Spleen (tissue), 11 donors: ENCODE measurements around the gene LDLRAD2. TPM values are rescaled to one million over a fixed set of nuclear protein-coding genes. Genes with fewer than 3 reads are reported as not detected.
"Not testable (repeated sequence)": the region's sequence is repeated elsewhere in the genome, so short reads cannot be mapped to it uniquely, and the experiment has no call there.

ENCODE experiments used
- DNase-seq: peaks from one replicate; pipeline ENCODE4 v3.0.0-alpha.2; 2020
- H3K27ac ChIP-seq, 8 donors: fragments of 200-600 bp; sonication (generic) in 7 of 8; 1 replicate in 4 of 8; 2 replicates in 4 of 8; pipeline versions ENCODE4 v1.5.0 to v1.8.0; 2016 to 2021; ENCODE audit warnings: inconsistent platforms in 4 of 8, mild to moderate bottlenecking in 4 of 8, moderate library complexity in 1 of 8
- H3K27me3 ChIP-seq, 7 donors: fragments of 200-600 bp; sonication (generic) in 6 of 7; replicated peaks in 1 of 7; 1 replicate in 4 of 7; 2 replicates in 3 of 7; pipeline versions ENCODE4 v1.5.0 to v1.8.0; 2016 to 2021; ENCODE audit warnings: inconsistent platforms in 3 of 7, mild to moderate bottlenecking in 1 of 7
- H3K36me3 ChIP-seq, 6 donors: fragments of 200-600 bp; sonication (generic) in 5 of 6; 1 replicate in 4 of 6; 2 replicates in 2 of 6; pipeline versions ENCODE4 v1.5.0 to v1.8.0; 2016 to 2021; ENCODE audit warnings: inconsistent platforms in 2 of 6
- H3K4me1 ChIP-seq, 6 donors: fragments of 200-600 bp; sonication (generic) in 5 of 6; 1 replicate in 3 of 6; 2 replicates in 3 of 6; pipeline versions ENCODE4 v1.5.0 to v1.8.0; 2016 to 2021; ENCODE audit warnings: inconsistent platforms in 3 of 6
- H3K4me3 ChIP-seq, 8 donors: fragments of 200-600 bp; sonication (generic) in 7 of 8; 1 replicate in 4 of 8; 2 replicates in 4 of 8; pipeline versions ENCODE4 v1.5.0 to v1.8.0; 2016 to 2021; ENCODE audit warnings: inconsistent platforms in 4 of 8, mild to moderate bottlenecking in 4 of 8, moderate library complexity in 2 of 8
- H3K9me3 ChIP-seq, 8 donors: fragments of 200-600 bp; sonication (generic) in 7 of 8; 1 replicate in 4 of 8; 2 replicates in 4 of 8; pipeline versions ENCODE4 v1.5.0 to v1.8.0; 2016 to 2021; ENCODE audit warnings: inconsistent platforms in 4 of 8
- CTCF ChIP-seq, 11 experiments: fragments of 200-600 bp in 7 of 11; fragments of 450-650 bp in 4 of 11; sonication (generic) in 4 of 11; IDR thresholded peaks in 8 of 11; conservative IDR thresholded peaks in 3 of 11; 1 replicate in 7 of 11; 2 replicates in 4 of 11; pipeline versions ENCODE4 v1.4.0 to v1.8.0; 2016 to 2021; ENCODE audit warnings: antibody characterized with exemption in 11 of 11, inconsistent platforms in 4 of 11, mild to moderate bottlenecking in 1 of 11
- POLR2A ChIP-seq, 3 donors: fragments of 450-650 bp; IDR thresholded peaks; one replicate each; pipeline ENCODE4 v1.5.1; 2017; ENCODE audit warnings: antibody characterized with exemption in 3 of 3, mild to moderate bottlenecking in 1 of 3
- POLR2AphosphoS5 ChIP-seq, 3 donors: sonication (generic); formaldehyde crosslinking; IDR thresholded peaks; one replicate each; pipeline ENCODE4 v1.5.1; 2017; ENCODE audit warnings: antibody characterized with exemption in 3 of 3
- WGBS, 5 donors: extraction: QIAGEN DNeasy Blood & Tissue Kit in 3 of 5; methylation state at CpG; one replicate each; pipeline versions ENCODE4 v1.1.5 to v1.1.7; 2013 to 2018; 5-methylcytosine and 5-hydroxymethylcytosine counted together
- intact Hi-C: fragments of 100-400 bp; cut with DNase I; formaldehyde crosslinking; loops from one replicate; pipeline ENCODE4 v1.15.0; 2023; ENCODE audit warnings: low total_unique reads
- polyA plus RNA-seq, 3 donors: library from polyadenylated mRNA; stranded (reverse); fragments of 200-250 nt; gene quantifications; one replicate each; pipeline ENCODE4 v1.2.1, GENCODE V29; 2013
- total RNA-seq, 7 donors: library from RNA; depleted of rRNA in 3 of 7; stranded (reverse); fragments of >200 nt in 3 of 7; fragmentation: NEBNext Ultra II Directional in 4 of 7; extraction: Animal tissue kit (Norgen Biotek cat#: 25700) in 4 of 7; gene quantifications; one replicate each; pipeline versions ENCODE4 v1.1.0 to v1.2.1, GENCODE V29; 2016 to 2021
- donor health status: healthy with polysubstance abuse.
- donor health status: DM: no; HTN: no; CAD: no; lungs with moderate emphysema.
- donor health status: DM: no; HTN: no; CAD: no.
- donor health status: Bipolar disorder and iron deficiency.
- donor health status: healthy.
- donor health status: DM: no; HTN: no; CAD: no.
- donor health status: DM: yes; HTN: yes; CAD: no.

The LDLRAD2 gene
- total and polyA plus RNA-seq, 10 donors = 0.94 to 4.3 (median 1.4) TPM

GRCh38 chr1:21782868-21783678 lies 29.0 kb upstream of the LDLRAD2 start, which contains the start of gene USP48:
USP48 (minus strand) TSS chr1:21783149; CDS start chr1:21782957, 192 bp downstream.
- 0 to 1% (median 0%) methylated on average over 48 to 82 of the region's 82 CpGs for WGBS, 5 donors
- peak; percentile 100 for DNase-seq

GRCh38 chr1:21783679-21784603 lies 28.1 kb upstream of the LDLRAD2 start:
- intact Hi-C loops = no loop called here
- no peaks in the 10 kb centered on the region for H3K27me3 ChIP-seq
- DNase-seq = peak; percentile 82
- TF ChIP-seq POLR2AphosphoS5 (IDR thresholded peaks at IDR 0.05) = no peak
- TF ChIP-seq CTCF (IDR thresholded peaks at IDR 0.05 in 8 of 11, conservative IDR thresholded peaks at IDR 0.05 in 3 of 11) = no peak
- no peak for TF ChIP-seq POLR2A (IDR thresholded peaks at IDR 0.05)
- 61 to 72% (median 62%) methylated on average over 26 to 32 of the region's 32 CpGs for WGBS, 5 donors
- H3K36me3 ChIP-seq = no peaks in the 10 kb centered on the region
- H3K4me1 ChIP-seq = peaks cover 21 to 44% (median 37%) of the 10 kb centered on the region in 6 donors
- peak overlapping the region; percentile 95 to 100 (median 100) for H3K27ac ChIP-seq
- H3K4me3 ChIP-seq = peak overlapping the region; percentile 62 to 100 (median 98)
- H3K9me3 ChIP-seq = no peaks in the 10 kb centered on the region

More at GRCh38 chr1:21782868-21783678, 29.0 kb upstream of the LDLRAD2 start, which contains the start of gene USP48:
- Histone ChIP-seq H3K27ac (peak within 1 kb of the TSS; percentile 95 to 100 (median 100)), H3K27me3 (no peaks in the 10 kb centered on the region), H3K36me3 (no peaks in the 10 kb centered on the region), H3K4me1 (peaks cover 21 to 53% (median 42%) of the 10 kb centered on the region in 6 donors), H3K9me3 (no peaks in the 10 kb centered on the region), H3K4me3 (peak within 1 kb of the TSS; percentile 62 to 100 (median 98))
- TF ChIP-seq POLR2AphosphoS5 (IDR thresholded peaks at IDR 0.05) (peak; percentile 99 to 100 (median 99)), CTCF (IDR thresholded peaks at IDR 0.05 in 8 of 11, conservative IDR thresholded peaks at IDR 0.05 in 3 of 11) (peak in 3 of 11 experiments; percentile 2 to 14 (median 12)), POLR2A (IDR thresholded peaks at IDR 0.05) (peak; percentile 85 to 94 (median 88))
- intact Hi-C loops = no loop called here

- H3K36me3 ChIP-seq, intact Hi-C loops, H3K9me3 ChIP-seq, H3K27ac ChIP-seq, H3K27me3 ChIP-seq, DNase-seq, H3K4me3 ChIP-seq: not testable (repeated sequence)
- peaks cover 6 to 26% (median 19%) of the 10 kb centered on the region in 6 donors for H3K4me1 ChIP-seq
- 90 to 94% (median 92%) methylated on average over 9 of the region's 9 CpGs for WGBS, 5 donors
Measured at GRCh38 chr1:21785764-21786163, 26.3 kb upstream of the LDLRAD2 start.

GRCh38 chr1:21786640-21787039 lies 25.4 kb upstream of the LDLRAD2 start:
- Histone ChIP-seq H3K4me1 (peaks cover 0 to 23% (median 12%) of the 10 kb centered on the region in 6 donors), H3K27me3 (no peaks in the 10 kb centered on the region), H3K4me3 (no peak overlapping the region), H3K9me3 (no peaks in the 10 kb centered on the region), H3K27ac (no peak overlapping the region), H3K36me3 (no peaks in the 10 kb centered on the region)
- TF ChIP-seq CTCF (IDR thresholded peaks at IDR 0.05 in 8 of 11, conservative IDR thresholded peaks at IDR 0.05 in 3 of 11) = no peak
- TF ChIP-seq POLR2AphosphoS5 (IDR thresholded peaks at IDR 0.05) = no peak
- no peak for TF ChIP-seq POLR2A (IDR thresholded peaks at IDR 0.05)
- 73 to 92% (median 91%) methylated on average over 2 of the region's 2 CpGs for WGBS, 5 donors
- intact Hi-C loops = no loop called here
- DNase-seq = no peak
